GM23338 (cell line): ENCODE data around the gene PKP3. TPM values are rescaled to one million over a fixed set of nuclear protein-coding genes. Genes with fewer than 3 reads are reported as not detected.

Source experiments
- ATAC-seq: fragments of 200-7000 bp; cut with Tn5 transposase; 3 replicates; pipeline ENCODE4 v1.9.1; 2020
- DNase-seq: peaks from one replicate; pipeline ENCODE4 v3.0.0-alpha.2; 2015; ENCODE audit warnings: low spot score
- H2AFZ ChIP-seq: fragments of 200-600 bp; sonication (generic); 2 replicates; pipeline ENCODE4 v1.8.0; 2016; ENCODE audit warnings: antibody characterized with exemption, mild to moderate bottlenecking, moderate library complexity
- H3F3A ChIP-seq: fragments of 200-600 bp; sonication (generic); replicated peaks from 2 replicates; pipeline ENCODE4 v1.8.0; 2017; ENCODE audit warnings: antibody characterized with exemption, mixed run types, low read depth
- H3K27ac ChIP-seq: fragments of 200-600 bp; sonication (generic); 2 replicates; pipeline ENCODE4 v1.6.1; 2016; ENCODE audit warnings: low read depth
- H3K27me3 ChIP-seq: fragments of 200-600 bp; sonication (generic); 2 replicates; pipeline ENCODE4 v1.8.0; 2016; ENCODE audit warnings: mild to moderate bottlenecking, mixed run types, moderate library complexity; ENCODE audit not compliant: insufficient read depth
- H3K36me3 ChIP-seq: fragments of 200-600 bp; sonication (generic); 2 replicates; pipeline ENCODE4 v1.8.0; 2016; ENCODE audit warnings: mild to moderate bottlenecking; ENCODE audit not compliant: insufficient read depth
- H3K4me1 ChIP-seq: fragments of 200-600 bp; sonication (generic); 2 replicates; pipeline ENCODE4 v1.8.0; 2016; ENCODE audit warnings: mild to moderate bottlenecking, moderate library complexity; ENCODE audit not compliant: insufficient read depth
- H3K4me2 ChIP-seq: fragments of 200-600 bp; sonication (generic); 2 replicates; pipeline ENCODE4 v1.7.1; 2017; ENCODE audit warnings: mixed run types
- H3K4me3 ChIP-seq: fragments of 200-600 bp; sonication (generic); 2 replicates; pipeline ENCODE4 v1.6.1; 2016; ENCODE audit warnings: mixed run types
- H3K79me2 ChIP-seq: fragments of 200-600 bp; sonication (generic); replicated peaks from 2 replicates; pipeline ENCODE4 v1.8.0; 2017; ENCODE audit warnings: mild to moderate bottlenecking; ENCODE audit not compliant: insufficient read depth
- H3K9me2 ChIP-seq: fragments of 200-600 bp; sonication (generic); 2 replicates; pipeline ENCODE4 v1.8.0; 2017; ENCODE audit not compliant: insufficient read depth
- H4K20me1 ChIP-seq: fragments of 200-600 bp; sonication (generic); replicated peaks from 2 replicates; pipeline ENCODE4 v1.8.0; 2017; ENCODE audit warnings: mild to moderate bottlenecking; ENCODE audit not compliant: insufficient read depth
- H3K27ac Mint-ChIP-seq: 2 replicates; pipeline ENCODE4 v1.8.0; 2020; ENCODE audit warnings: inconsistent platforms, mild to moderate bottlenecking, moderate library complexity, mixed read lengths
- H3K27me3 Mint-ChIP-seq: 3 replicates; pipeline ENCODE4 v1.8.0; 2022; ENCODE audit warnings: low read depth, mild to moderate bottlenecking, moderate library complexity, mixed read lengths, inconsistent platforms; ENCODE audit not compliant: insufficient read depth, poor library complexity
- H3K36me3 Mint-ChIP-seq: 3 replicates; pipeline ENCODE4 v1.8.0; 2021; ENCODE audit warnings: low read depth, mild to moderate bottlenecking, inconsistent platforms, moderate library complexity, mixed read lengths
- H3K4me1 Mint-ChIP-seq: 3 replicates; pipeline ENCODE4 v1.8.0; 2020; ENCODE audit warnings: mild to moderate bottlenecking, inconsistent platforms, mixed read lengths
- H3K4me3 Mint-ChIP-seq: 3 replicates; pipeline ENCODE4 v1.8.0; 2021; ENCODE audit warnings: moderate library complexity, mild to moderate bottlenecking, inconsistent platforms, mixed read lengths
- H3K9me3 Mint-ChIP-seq: 3 replicates; pipeline ENCODE4 v1.8.0; 2020; ENCODE audit warnings: moderate library complexity, mild to moderate bottlenecking, inconsistent platforms, mixed read lengths
- EZH2 ChIP-seq: fragments of 200-600 bp; sonication (generic); IDR thresholded peaks from one replicate; pipeline ENCODE4 v1.8.0; 2017; ENCODE audit warnings: antibody characterized with exemption, mild to moderate bottlenecking, low read depth; ENCODE audit not compliant: unreplicated experiment
- JUNB ChIP-seq: IDR thresholded peaks from one replicate; pipeline ENCODE4 v1.6.1; 2016; ENCODE audit warnings: antibody characterized with exemption; ENCODE audit not compliant: unreplicated experiment
- NANOG ChIP-seq: IDR thresholded peaks from 2 replicates; pipeline ENCODE4 v1.6.1; 2016; ENCODE audit warnings: antibody characterized with exemption, borderline replicate concordance
- STAT1 ChIP-seq: IDR thresholded peaks from one replicate; pipeline ENCODE4 v1.6.1; 2016; ENCODE audit warnings: antibody characterized with exemption; ENCODE audit not compliant: unreplicated experiment
- ZNF331 ChIP-seq: fragments of 250-450 bp; sonication (Bioruptor Pico); IDR thresholded peaks from 2 replicates; pipeline ENCODE4 v1.5.0; 2020; ENCODE audit warnings: low read depth, mild to moderate bottlenecking, moderate library complexity
- polyA plus RNA-seq: library from polyadenylated mRNA; unstranded; fragments of >200 nt; fragmentation: Nextera tagmentation; extraction: Ambion mirVana; gene quantifications from 2 replicates; pipeline ENCODE4 v1.2.1, GENCODE V29; 2016
- total RNA-seq: library from RNA; depleted of rRNA; stranded (reverse); fragments of >200 nt; shearing (Covaris generic); gene quantifications from 2 replicates; pipeline ENCODE4 v1.2.3, GENCODE V29; 2014
- TF ChIP-seq, protein P1 (sequence below): IDR thresholded peaks from 2 replicates; pipeline ENCODE4 v1.6.1; 2016; ENCODE audit warnings: antibody characterized with exemption
- TF ChIP-seq, protein P2 (sequence below): IDR thresholded peaks from one replicate; pipeline ENCODE4 v1.6.1; 2018; ENCODE audit warnings: antibody characterized with exemption; ENCODE audit not compliant: unreplicated experiment
- TF ChIP-seq, protein P3 (sequence below), 2 experiments: fragments of 200-600 bp in 1 of 2; sonication (generic) in 1 of 2; conservative IDR thresholded peaks; 2 replicates each; pipeline versions ENCODE4 v1.5.1 to v1.6.1; 2016 to 2017; ENCODE audit warnings: antibody characterized with exemption in 2 of 2, low read depth in 2 of 2, mild to moderate bottlenecking in 2 of 2, moderate library complexity in 1 of 2

The PKP3 gene
- total and polyA plus RNA-seq, 2 experiments from 2014 or later, result 7.2 to 23.0 TPM

DNA sequence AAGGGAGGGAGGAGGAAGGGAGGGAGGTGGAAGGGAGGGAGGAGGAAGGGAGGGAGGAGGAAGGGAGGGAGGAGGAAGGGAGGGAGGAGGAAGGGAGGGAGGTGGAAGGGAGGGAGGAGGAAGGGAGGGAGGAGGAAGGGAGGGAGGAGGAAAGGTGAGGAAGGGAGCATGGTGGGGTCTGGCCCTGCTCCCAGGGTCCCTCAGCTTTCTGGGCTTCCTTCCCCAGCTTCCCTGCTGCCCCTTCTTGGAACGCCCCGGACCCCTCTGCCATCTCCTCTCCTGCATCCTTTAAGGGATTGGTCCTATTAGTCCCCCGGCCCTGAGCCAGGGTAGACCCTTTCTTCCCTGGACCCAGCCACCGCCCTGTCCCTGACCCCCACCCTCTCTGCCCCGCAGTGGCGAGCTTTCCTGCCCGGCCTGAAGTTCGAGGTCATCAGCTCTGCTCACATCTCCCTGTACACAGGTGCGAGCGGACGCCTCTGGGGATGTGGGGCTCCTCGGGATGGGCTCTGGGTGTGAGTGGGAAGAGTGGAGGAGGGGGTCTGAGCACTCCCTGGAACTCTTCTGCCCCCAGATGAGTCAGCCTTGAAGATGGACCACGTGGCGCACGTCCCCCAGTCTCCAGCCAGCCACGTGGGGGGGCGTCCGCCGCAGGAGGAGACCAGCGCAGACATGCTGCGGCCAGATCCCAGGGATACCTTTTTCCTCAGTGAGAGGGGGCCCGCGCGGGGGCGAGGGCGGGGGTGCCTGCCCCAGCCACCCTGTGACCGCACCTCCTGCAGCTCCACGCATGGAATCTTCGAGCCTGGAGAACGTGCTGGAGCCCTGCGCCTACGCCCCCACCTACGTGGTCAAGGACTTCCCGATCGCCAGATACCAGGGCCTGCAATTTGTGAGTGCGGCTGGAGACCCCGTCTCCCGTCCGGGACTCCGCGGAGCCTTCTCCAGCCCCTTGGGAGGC, 18.7 kb upstream of the PKP3 start:
- H3K27me3 ChIP-seq, result no peaks in the 10 kb centered on the region
- ATAC-seq (no peak), DNase-seq (no peak)
- no peak overlapping the region for H3K27ac Mint-ChIP-seq
- no peak overlapping the region for H3K4me3 ChIP-seq
- H3K9me3 Mint-ChIP-seq, result no peaks in the 10 kb centered on the region
- peaks cover 17% of the 10 kb centered on the region for H3K27me3 Mint-ChIP-seq
- no peak overlapping the region for H3K4me2 ChIP-seq
- peaks cover 6% of the 10 kb centered on the region; the same call in 2 of the 3 replicates for H3K4me1 Mint-ChIP-seq
- H3K36me3 Mint-ChIP-seq, result peaks cover 50% of the 10 kb centered on the region
- H2AFZ ChIP-seq, result no peak overlapping the region
- no peaks in the 10 kb centered on the region; the same call in 1 of the 2 replicates for H4K20me1 ChIP-seq
- no peak for TF ChIP-seq ZNF331 (CRISPR knock-in tag)
- TF ChIP-seq STAT1, result no peak
- TF ChIP-seq JUNB, result no peak
- TF ChIP-seq, protein P1, sequence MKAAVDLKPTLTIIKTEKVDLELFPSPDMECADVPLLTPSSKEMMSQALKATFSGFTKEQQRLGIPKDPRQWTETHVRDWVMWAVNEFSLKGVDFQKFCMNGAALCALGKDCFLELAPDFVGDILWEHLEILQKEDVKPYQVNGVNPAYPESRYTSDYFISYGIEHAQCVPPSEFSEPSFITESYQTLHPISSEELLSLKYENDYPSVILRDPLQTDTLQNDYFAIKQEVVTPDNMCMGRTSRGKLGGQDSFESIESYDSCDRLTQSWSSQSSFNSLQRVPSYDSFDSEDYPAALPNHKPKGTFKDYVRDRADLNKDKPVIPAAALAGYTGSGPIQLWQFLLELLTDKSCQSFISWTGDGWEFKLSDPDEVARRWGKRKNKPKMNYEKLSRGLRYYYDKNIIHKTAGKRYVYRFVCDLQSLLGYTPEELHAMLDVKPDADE, result no peak
- TF ChIP-seq, protein P2, sequence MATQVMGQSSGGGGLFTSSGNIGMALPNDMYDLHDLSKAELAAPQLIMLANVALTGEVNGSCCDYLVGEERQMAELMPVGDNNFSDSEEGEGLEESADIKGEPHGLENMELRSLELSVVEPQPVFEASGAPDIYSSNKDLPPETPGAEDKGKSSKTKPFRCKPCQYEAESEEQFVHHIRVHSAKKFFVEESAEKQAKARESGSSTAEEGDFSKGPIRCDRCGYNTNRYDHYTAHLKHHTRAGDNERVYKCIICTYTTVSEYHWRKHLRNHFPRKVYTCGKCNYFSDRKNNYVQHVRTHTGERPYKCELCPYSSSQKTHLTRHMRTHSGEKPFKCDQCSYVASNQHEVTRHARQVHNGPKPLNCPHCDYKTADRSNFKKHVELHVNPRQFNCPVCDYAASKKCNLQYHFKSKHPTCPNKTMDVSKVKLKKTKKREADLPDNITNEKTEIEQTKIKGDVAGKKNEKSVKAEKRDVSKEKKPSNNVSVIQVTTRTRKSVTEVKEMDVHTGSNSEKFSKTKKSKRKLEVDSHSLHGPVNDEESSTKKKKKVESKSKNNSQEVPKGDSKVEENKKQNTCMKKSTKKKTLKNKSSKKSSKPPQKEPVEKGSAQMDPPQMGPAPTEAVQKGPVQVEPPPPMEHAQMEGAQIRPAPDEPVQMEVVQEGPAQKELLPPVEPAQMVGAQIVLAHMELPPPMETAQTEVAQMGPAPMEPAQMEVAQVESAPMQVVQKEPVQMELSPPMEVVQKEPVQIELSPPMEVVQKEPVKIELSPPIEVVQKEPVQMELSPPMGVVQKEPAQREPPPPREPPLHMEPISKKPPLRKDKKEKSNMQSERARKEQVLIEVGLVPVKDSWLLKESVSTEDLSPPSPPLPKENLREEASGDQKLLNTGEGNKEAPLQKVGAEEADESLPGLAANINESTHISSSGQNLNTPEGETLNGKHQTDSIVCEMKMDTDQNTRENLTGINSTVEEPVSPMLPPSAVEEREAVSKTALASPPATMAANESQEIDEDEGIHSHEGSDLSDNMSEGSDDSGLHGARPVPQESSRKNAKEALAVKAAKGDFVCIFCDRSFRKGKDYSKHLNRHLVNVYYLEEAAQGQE, result no peak
- TF ChIP-seq EZH2, result no peak
- TF ChIP-seq, protein P3, sequence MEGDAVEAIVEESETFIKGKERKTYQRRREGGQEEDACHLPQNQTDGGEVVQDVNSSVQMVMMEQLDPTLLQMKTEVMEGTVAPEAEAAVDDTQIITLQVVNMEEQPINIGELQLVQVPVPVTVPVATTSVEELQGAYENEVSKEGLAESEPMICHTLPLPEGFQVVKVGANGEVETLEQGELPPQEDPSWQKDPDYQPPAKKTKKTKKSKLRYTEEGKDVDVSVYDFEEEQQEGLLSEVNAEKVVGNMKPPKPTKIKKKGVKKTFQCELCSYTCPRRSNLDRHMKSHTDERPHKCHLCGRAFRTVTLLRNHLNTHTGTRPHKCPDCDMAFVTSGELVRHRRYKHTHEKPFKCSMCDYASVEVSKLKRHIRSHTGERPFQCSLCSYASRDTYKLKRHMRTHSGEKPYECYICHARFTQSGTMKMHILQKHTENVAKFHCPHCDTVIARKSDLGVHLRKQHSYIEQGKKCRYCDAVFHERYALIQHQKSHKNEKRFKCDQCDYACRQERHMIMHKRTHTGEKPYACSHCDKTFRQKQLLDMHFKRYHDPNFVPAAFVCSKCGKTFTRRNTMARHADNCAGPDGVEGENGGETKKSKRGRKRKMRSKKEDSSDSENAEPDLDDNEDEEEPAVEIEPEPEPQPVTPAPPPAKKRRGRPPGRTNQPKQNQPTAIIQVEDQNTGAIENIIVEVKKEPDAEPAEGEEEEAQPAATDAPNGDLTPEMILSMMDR (conservative IDR thresholded peaks at IDR 0.05; ENCODE audit: low read depth in 2 of 2), result no peak
- no peak for TF ChIP-seq NANOG
- H3K4me3 Mint-ChIP-seq, result no peak overlapping the region
- H3K27ac ChIP-seq, result no peak overlapping the region
- H3K36me3 ChIP-seq, result peaks cover 4% of the 10 kb centered on the region
- H3K4me1 ChIP-seq, result no peaks in the 10 kb centered on the region; the same call in 1 of the 2 replicates
- H3K9me2 ChIP-seq, result no peaks in the 10 kb centered on the region
- H3K79me2 ChIP-seq, result peaks cover 10% of the 10 kb centered on the region
- H3F3A ChIP-seq, result peaks cover 11% of the 10 kb centered on the region; the same call in 1 of the 2 replicates
